Measurements from ENCODE around the gene HLA-G.

- no peak for TF ChIP-seq CTCF (IDR thresholded peaks at IDR 0.05)
- TF ChIP-seq EP300 (IDR thresholded peaks at IDR 0.05): no peak
- TF ChIP-seq POLR2AphosphoS5 (IDR thresholded peaks at IDR 0.05): no peak
Measured at GRCh38 chr6:29789176-29789575, 38.4 kb upstream of the HLA-G start.
